H1 (cell line): ENCODE data around the gene CD151. TPM values are rescaled to one million over a fixed set of nuclear protein-coding genes. Genes with fewer than 3 reads are reported as not detected.

Source experiments
- BRCA1 ChIP-seq: IDR thresholded peaks from 2 replicates; pipeline ENCODE4 v1.6.1; 2012; ENCODE audit warnings: low read depth, low read length, improper control_type of control experiment
- CBX5 ChIP-seq: fragments of 300-800, 300-1000 bp; sonication (generic); IDR thresholded peaks from 2 replicates; pipeline ENCODE4 v1.7.1; 2016; ENCODE audit warnings: antibody characterized with exemption, low read length, low read depth
- CEBPB ChIP-seq: IDR thresholded peaks from 2 replicates; pipeline ENCODE4 v1.6.1; 2012; ENCODE audit warnings: low read depth, low read length
- E2F6 ChIP-seq: IDR thresholded peaks from 2 replicates; pipeline ENCODE4 v1.6.1; 2012; ENCODE audit warnings: inconsistent platforms
- GABPA ChIP-seq: IDR thresholded peaks from 2 replicates; pipeline ENCODE4 v1.6.1; 2011; ENCODE audit warnings: mild to moderate bottlenecking, low read length, moderate library complexity, borderline replicate concordance; ENCODE audit not compliant: insufficient read depth
- GTF2F1 ChIP-seq: IDR thresholded peaks from 2 replicates; pipeline ENCODE4 v1.6.1; 2012; ENCODE audit warnings: low read depth, low read length, improper control_type of control experiment, borderline replicate concordance
- HDAC2 ChIP-seq, 2 experiments: fragments of 300-600 bp in 1 of 2; sonication (generic) in 1 of 2; IDR thresholded peaks; 2 replicates each; pipeline ENCODE4 v1.6.1; 2011 to 2012; ENCODE audit warnings: low read depth in 2 of 2, low read length in 2 of 2, mild to moderate bottlenecking in 2 of 2, moderate library complexity in 2 of 2, borderline replicate concordance in 1 of 2, inconsistent platforms in 1 of 2
- JUN ChIP-seq: IDR thresholded peaks from 2 replicates; pipeline ENCODE4 v1.6.1; 2011; ENCODE audit warnings: low read depth, mild to moderate bottlenecking, improper control_type of control experiment, low read length
- JUND ChIP-seq: IDR thresholded peaks from 2 replicates; pipeline ENCODE4 v1.6.1; 2011; ENCODE audit warnings: mild to moderate bottlenecking, improper control_type of control experiment, low read length
- KDM4A ChIP-seq: IDR thresholded peaks from one replicate; pipeline ENCODE4 v1.7.1; 2012; ENCODE audit warnings: low read depth, mild to moderate bottlenecking, moderate library complexity, low read length, inconsistent platforms; ENCODE audit not compliant: severe bottlenecking
- NANOG ChIP-seq: IDR thresholded peaks from 2 replicates; pipeline ENCODE4 v1.6.1; 2011; ENCODE audit warnings: low read length, low read depth, mild to moderate bottlenecking, inconsistent platforms; ENCODE audit not compliant: insufficient read depth, poor library complexity, severe bottlenecking
- POLR2A ChIP-seq, 2 experiments: IDR thresholded peaks; 1 replicate in 1 of 2; 2 replicates in 1 of 2; pipeline ENCODE4 v1.6.1; 2011; ENCODE audit warnings: low read depth in 2 of 2, low read length in 2 of 2, mild to moderate bottlenecking in 2 of 2; ENCODE audit errors: control extremely low read depth in 1 of 2
- POLR2AphosphoS5 ChIP-seq: IDR thresholded peaks from 2 replicates; pipeline ENCODE4 v1.6.1; 2011; ENCODE audit warnings: low read depth, low read length
- POU5F1 ChIP-seq: IDR thresholded peaks from 2 replicates; pipeline ENCODE4 v1.6.1; 2011; ENCODE audit warnings: low read depth, mild to moderate bottlenecking, low read length, moderate library complexity
- RAD21 ChIP-seq, 2 experiments: IDR thresholded peaks in 1 of 2; conservative IDR thresholded peaks in 1 of 2; 2 replicates each; pipeline ENCODE4 v1.6.1; 2011; ENCODE audit warnings: low read depth in 2 of 2, low read length in 2 of 2, improper control_type of control experiment in 1 of 2, inconsistent platforms in 1 of 2, mild to moderate bottlenecking in 1 of 2, moderate library complexity in 1 of 2
- RFX5 ChIP-seq: IDR thresholded peaks from 2 replicates; pipeline ENCODE4 v1.6.1; 2011; ENCODE audit warnings: low read depth, low read length, improper control_type of control experiment, borderline replicate concordance
- SAP30 ChIP-seq: fragments of 300-600 bp; sonication (generic); IDR thresholded peaks from 2 replicates; pipeline ENCODE4 v1.7.1; 2012; ENCODE audit warnings: low read length, moderate library complexity, mild to moderate bottlenecking, inconsistent platforms; ENCODE audit not compliant: insufficient read depth, insufficient replicate concordance
- SIN3A ChIP-seq, 2 experiments: IDR thresholded peaks in 1 of 2; conservative IDR thresholded peaks in 1 of 2; 2 replicates each; pipeline ENCODE4 v1.6.1; 2011 to 2012; ENCODE audit warnings: low read length in 2 of 2, improper control_type of control experiment in 1 of 2, low read depth in 1 of 2, mild to moderate bottlenecking in 1 of 2
- SRF ChIP-seq: IDR thresholded peaks from 2 replicates; pipeline ENCODE4 v1.6.1; 2011; ENCODE audit warnings: mild to moderate bottlenecking, low read depth, low read length, moderate library complexity
- SUZ12 ChIP-seq: fragments of 200-600 bp; sonication (generic); IDR thresholded peaks from 2 replicates; pipeline ENCODE4 v1.6.1; 2012; ENCODE audit warnings: mild to moderate bottlenecking, inconsistent platforms, low read length, moderate library complexity, mixed read lengths
- TEAD4 ChIP-seq: IDR thresholded peaks from 2 replicates; pipeline ENCODE4 v1.6.1; 2012; ENCODE audit warnings: low read depth, low read length, inconsistent platforms, mixed read lengths
- ZNF274 ChIP-seq: IDR thresholded peaks from 2 replicates; pipeline ENCODE4 v1.7.0; 2012; ENCODE audit warnings: low read length, borderline replicate concordance; ENCODE audit errors: extremely low read depth
- polyA plus RNA-seq, 7 experiments: library from polyadenylated mRNA; depleted of rRNA in 3 of 7; stranded (reverse) in 5 of 7; unstranded in 2 of 7; fragments of >200 nt in 5 of 7; fragments of 200-250 nt in 2 of 7; gene quantifications; 1 replicate in 5 of 7; 2 replicates in 1 of 7; 4 replicates in 1 of 7; pipeline versions ENCODE4 v1.2.1 to v1.2.3, GENCODE V29; 2011 to 2013; ENCODE audit warnings: missing spikeins in 2 of 7, mixed read lengths in 2 of 7
- total RNA-seq: library from RNA; stranded (reverse); fragmentation: NEBNext Ultra II Directional; extraction: Animal tissue kit (Norgen Biotek cat#: 25700); gene quantifications from 2 replicates; pipeline ENCODE4 v1.2.1, GENCODE V29; 2021
- TF ChIP-seq, protein P1 (sequence below): IDR thresholded peaks from 2 replicates; pipeline ENCODE4 v1.6.1; 2012; ENCODE audit warnings: inconsistent platforms

CD151 gene
- total and polyA plus RNA-seq, 2 of the 8 experiments (the other 6 are each of a cell fraction or from before 2014, with no cell fraction given) = 101 to 212 TPM

GRCh38 chr11:827146-827896 is 5.4 kb upstream of the CD151 start (continued):
- no peak for TF ChIP-seq SRF
- TF ChIP-seq CBX5 = no peak
- TF ChIP-seq SUZ12 = 0 out of 2 replicates have a peak, but pooled peaks have one; percentile 22
- TF ChIP-seq POLR2AphosphoS5 = no peak
- no peak for TF ChIP-seq RFX5
- TF ChIP-seq RAD21 (IDR thresholded peaks at IDR 0.05 in 1 of 2, conservative IDR thresholded peaks at IDR 0.05 in 1 of 2; ENCODE audit: low read depth in 2 of 2, low read length in 2 of 2) = no peak
- TF ChIP-seq, protein P1, sequence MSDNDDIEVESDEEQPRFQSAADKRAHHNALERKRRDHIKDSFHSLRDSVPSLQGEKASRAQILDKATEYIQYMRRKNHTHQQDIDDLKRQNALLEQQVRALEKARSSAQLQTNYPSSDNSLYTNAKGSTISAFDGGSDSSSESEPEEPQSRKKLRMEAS = peak; percentile 51
- no peak; a peak in 1 of 4 replicates for TF ChIP-seq SIN3A (conservative IDR thresholded peaks at IDR 0.05 in 1 of 2, IDR thresholded peaks at IDR 0.05 in 1 of 2; ENCODE audit: low read depth in 1 of 2, low read length in 2 of 2)
- TF ChIP-seq CEBPB = no peak
- TF ChIP-seq BRCA1 = no peak
- no peak for TF ChIP-seq NANOG
- TF ChIP-seq POLR2A (IDR thresholded peaks at IDR 0.05; ENCODE audit: control extremely low read depth in 1 of 2, low read depth in 2 of 2, low read length in 2 of 2) = no peak
- TF ChIP-seq ZNF274 = no peak
- TF ChIP-seq GTF2F1 = no peak
- TF ChIP-seq POU5F1 = no peak
- no peak for TF ChIP-seq JUN
- TF ChIP-seq KDM4A = peak; percentile 82
- no peak for TF ChIP-seq JUND
- TF ChIP-seq SAP30 = no peak
- no peak for TF ChIP-seq TEAD4
- TF ChIP-seq HDAC2 (IDR thresholded peaks at IDR 0.05; ENCODE audit: borderline replicate concordance in 1 of 2, low read depth in 2 of 2, low read length in 2 of 2) = no peak
- TF ChIP-seq E2F6 = no peak
- TF ChIP-seq GABPA = peak; percentile 11; the same call in 1 of the 2 replicates
